Effector CD8-positive, alpha-beta T cell (primary cell): ENCODE results near the gene EGFL7.

ENCODE experiments used
- DNase-seq: peaks from one replicate; lab custom pipeline; 2025; lab: John Stamatoyannopoulos, UW

Gene EGFL7

DNA sequence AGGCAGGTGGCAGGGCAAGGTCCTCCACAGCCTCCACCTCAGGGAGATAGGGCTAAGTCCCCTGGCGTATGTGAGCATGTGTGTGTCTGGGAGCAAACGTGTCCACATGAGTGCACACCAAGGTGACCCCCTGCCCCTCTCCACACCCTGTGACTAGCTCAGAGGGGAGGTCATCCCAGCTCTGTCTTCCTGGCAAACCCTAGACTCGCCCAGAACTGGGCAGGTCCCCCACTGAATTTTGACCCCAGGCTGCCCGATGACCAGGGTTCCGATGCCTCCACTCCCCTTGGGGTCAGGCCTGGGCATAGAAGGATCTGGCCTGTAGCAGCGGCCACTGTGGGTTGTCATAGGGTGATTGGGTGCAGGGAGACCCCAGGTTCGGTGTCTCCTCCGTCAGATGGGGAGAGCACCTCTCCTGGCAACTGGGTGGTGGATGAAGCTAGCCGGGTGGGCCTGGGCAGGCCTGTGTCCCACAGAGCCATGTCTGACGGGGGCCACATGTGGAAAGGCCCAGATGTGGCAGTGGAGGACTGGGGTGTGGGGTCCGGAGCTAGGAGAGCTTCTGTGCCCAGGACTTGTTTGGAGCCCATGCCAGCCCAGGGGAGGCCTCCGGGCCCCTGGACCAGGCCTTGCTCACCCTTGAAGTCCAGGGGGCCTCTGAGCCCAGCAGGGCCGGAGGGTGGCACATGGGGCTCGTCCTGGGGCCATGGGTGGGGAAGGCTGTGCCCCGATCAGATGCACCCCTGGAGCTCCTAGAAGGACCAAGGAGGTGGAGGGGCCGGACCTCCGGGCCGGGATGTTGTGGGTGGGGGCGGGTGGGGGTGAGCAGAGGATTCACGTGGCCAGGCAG, 55.9 kb downstream of the EGFL7 start:
- DNase-seq, result no peak

DNA sequence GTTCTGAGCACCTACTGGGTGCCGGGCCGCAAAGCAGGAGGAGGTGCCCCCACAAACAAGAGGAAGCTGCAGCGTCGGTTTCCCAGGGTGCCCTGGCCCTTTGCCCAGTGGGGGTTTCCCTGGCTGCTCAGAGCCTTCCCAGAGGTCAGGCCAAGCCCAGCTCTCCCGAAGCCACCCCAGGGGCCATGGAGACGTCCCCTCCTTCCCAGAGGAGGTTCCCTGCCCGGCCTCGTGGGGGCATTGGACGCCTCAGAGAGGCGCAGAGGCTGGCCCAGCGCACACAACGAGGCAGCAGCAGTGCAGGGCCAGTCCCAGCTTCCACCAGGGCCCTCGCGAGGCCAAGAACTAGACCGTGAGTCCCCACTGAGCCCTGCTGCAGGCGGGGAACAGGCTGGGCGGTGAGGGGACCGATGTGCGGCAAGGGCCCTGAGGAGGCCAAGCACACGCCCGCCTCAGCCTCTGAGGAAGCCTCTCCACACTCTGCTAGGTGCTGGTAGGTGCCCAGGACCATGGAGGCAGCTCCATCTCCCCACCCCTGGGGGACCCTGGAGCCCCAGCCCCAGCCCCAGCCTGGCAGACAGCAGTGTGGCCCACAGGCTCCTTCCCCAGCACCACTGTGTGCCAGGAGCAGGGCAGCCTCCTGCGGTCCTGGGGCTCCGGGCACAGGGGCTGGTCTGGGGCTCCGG, 56.6 kb downstream of the EGFL7 start:
- DNase-seq, result no peak

DNA sequence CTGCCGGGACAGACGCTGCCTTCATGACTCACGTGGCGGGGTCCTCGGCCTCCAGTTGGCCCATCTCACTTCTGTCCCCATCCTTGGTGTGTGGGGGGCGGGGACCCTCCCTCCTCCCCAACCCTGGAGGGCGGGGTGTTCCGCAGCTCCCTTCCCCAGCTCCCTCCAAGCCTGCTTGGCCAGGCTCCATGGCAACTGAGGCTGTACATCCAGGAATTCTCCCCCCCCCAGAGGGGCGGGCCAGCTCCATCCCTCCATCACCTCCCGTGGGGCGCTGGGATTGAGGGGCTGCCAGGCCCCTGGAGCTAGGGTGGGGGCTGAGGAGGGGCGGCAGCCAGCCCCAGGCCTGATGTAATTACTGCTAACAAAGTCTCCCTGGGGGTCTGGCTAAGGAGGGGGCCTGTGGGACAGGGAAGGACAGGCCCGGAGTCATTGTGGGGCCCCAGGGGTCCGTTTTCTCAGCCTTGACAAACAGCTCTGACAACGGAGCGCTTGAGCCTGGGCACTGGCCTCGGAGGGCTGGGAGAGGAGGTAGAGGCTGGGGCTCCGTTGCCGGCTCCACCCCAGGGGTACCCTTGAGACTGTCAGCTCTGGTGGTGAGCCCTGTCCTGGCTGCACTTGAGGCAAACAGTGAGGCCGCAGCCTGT, 57.7 kb downstream of the EGFL7 start:
- DNase-seq, result no peak

DNA sequence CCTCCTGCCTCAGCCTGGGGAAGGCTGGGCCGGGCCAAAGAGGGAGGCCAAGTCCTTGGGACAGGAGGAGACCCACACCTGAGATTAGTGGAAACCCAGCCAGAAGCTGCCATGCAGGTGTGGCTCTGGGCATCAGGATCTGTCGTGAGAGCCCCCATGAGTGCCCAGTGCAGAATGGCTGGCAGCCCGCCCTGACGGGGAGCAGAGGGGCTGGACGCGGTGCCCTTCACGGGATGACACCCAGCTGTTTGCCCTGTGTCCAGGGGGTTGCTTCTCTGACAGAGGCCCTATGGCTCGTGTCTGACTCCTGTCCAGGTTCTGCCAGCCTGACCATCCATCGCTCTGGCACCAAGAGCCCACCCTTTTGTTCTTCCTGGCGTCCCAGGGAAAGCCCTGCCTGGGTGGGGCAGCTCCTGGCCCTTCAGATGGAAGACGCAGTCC, 58.2 kb downstream of the EGFL7 start:
- DNase-seq, result no peak

DNA sequence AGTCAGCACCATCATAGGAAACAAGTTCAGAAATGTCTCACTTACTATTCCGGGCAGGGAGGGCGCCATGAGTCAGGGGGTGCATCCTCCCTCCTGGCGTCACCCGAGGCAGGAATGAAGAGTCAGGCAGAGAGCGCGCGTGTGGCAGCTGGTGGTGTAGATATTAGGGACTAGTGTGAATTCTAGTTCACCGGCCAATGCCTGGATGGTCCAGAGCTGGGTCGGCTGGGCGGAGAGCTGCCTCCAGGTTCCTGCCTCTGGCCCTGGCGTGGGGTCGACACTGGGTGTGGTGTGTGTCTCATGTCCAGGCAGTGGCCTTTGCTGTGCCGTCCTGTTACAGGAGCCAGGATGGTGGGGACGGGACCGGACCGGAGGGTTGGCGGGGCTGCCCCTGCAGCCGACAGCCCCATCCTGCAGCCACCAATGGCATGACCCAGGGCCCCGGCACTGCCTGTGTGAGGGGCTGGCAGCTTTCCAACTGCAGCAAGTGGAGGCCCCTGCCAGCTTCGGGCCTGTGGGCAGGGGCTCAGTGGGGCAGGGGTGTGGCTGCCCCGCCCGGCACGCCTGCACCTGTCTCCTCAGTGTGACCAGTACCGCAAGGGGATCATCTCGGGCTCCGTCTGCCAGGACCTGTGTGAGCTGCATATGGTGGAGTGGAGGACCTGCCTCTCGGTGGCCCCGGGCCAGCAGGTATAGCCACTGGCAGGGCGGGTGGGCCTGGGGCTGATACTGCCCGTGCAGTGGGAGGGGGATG, 58.8 kb downstream of the EGFL7 start:
- DNase-seq, result no peak
